Measurements from ENCODE around the gene SRGAP1. TPM values are rescaled to one million over a fixed set of nuclear protein-coding genes. Genes with fewer than 3 reads are reported as not detected.

SRGAP1 gene
- total and polyA plus RNA-seq, 8 donors: 0.70 to 37.9 (median 9.8) TPM

GRCh38 chr12:64090047-64090446 lies 245.5 kb downstream of the SRGAP1 start:
- no peak for TF ChIP-seq CTCF (IDR thresholded peaks at IDR 0.05)
- TF ChIP-seq EP300 (IDR thresholded peaks at IDR 0.05): no peak
- TF ChIP-seq POLR2AphosphoS5 (IDR thresholded peaks at IDR 0.05): no peak
- TF ChIP-seq POLR2A (IDR thresholded peaks at IDR 0.05): no peak
- H3K27ac ChIP-seq: peak overlapping the region in 2 of 5 donors; percentile 78 to 80
- H3K27me3 ChIP-seq: no peaks in the 10 kb centered on the region
- intact Hi-C loops (cut with DNase I; ENCODE audit: low total_unique reads): no loop called here
- H3K9me3 ChIP-seq: no peaks in the 10 kb centered on the region
- H3K4me3 ChIP-seq: no peak overlapping the region
- H3K4me1 ChIP-seq: peaks cover 18 to 45% (median 20%) of the 10 kb centered on the region in 4 donors
- 83 to 89% (median 86%) methylated on average over 1 of the region's 1 CpG for WGBS, 5 donors
- no peak for DNase-seq
- no peaks in the 10 kb centered on the region for H3K36me3 ChIP-seq

GRCh38 chr12:64091186-64091585 lies 246.7 kb downstream of the SRGAP1 start:
- Histone ChIP-seq H3K4me3 (no peak overlapping the region), H3K27ac (no peak overlapping the region), H3K9me3 (no peaks in the 10 kb centered on the region), H3K4me1 (peaks cover 16 to 40% (median 19%) of the 10 kb centered on the region in 4 donors), H3K27me3 (no peaks in the 10 kb centered on the region), H3K36me3 (no peaks in the 10 kb centered on the region)
- TF ChIP-seq POLR2A (IDR thresholded peaks at IDR 0.05): no peak
- TF ChIP-seq POLR2AphosphoS5 (IDR thresholded peaks at IDR 0.05): no peak
- no peak for TF ChIP-seq EP300 (IDR thresholded peaks at IDR 0.05)
- TF ChIP-seq CTCF (IDR thresholded peaks at IDR 0.05): no peak
- intact Hi-C loops (cut with DNase I; ENCODE audit: low total_unique reads): no loop called here
- DNase-seq: no peak
- WGBS, 5 donors: 66 to 77% (median 71%) methylated on average over 4 of the region's 4 CpGs

- no peak for DNase-seq
- Histone ChIP-seq H3K4me1 (peaks cover 15 to 40% (median 17%) of the 10 kb centered on the region in 4 donors), H3K9me3 (no peaks in the 10 kb centered on the region), H3K27ac (no peak overlapping the region), H3K36me3 (peaks cover 0 to under 1% (median 0%) of the 10 kb centered on the region in 4 donors), H3K4me3 (no peak overlapping the region), H3K27me3 (no peaks in the 10 kb centered on the region)
- 83 to 95% (median 90%) methylated on average over 4 of the region's 4 CpGs for WGBS, 5 donors
- intact Hi-C loops (cut with DNase I; ENCODE audit: low total_unique reads): no loop called here
- TF ChIP-seq CTCF (IDR thresholded peaks at IDR 0.05) (no peak), POLR2AphosphoS5 (IDR thresholded peaks at IDR 0.05) (no peak), EP300 (IDR thresholded peaks at IDR 0.05) (no peak), POLR2A (IDR thresholded peaks at IDR 0.05) (no peak)
These were observed 248.2 kb downstream of the SRGAP1 start for GRCh38 chr12:64092507-64093196.

GRCh38 chr12:64093689-64094088 lies 249.2 kb downstream of the SRGAP1 start:
- no peaks in the 10 kb centered on the region for H3K27me3 ChIP-seq
- no peak overlapping the region for H3K4me3 ChIP-seq
- H3K4me1 ChIP-seq: peaks cover 8 to 35% (median 12%) of the 10 kb centered on the region in 4 donors
- H3K36me3 ChIP-seq: peaks cover 0 to 6% (median 0%) of the 10 kb centered on the region in 4 donors
- no peak for DNase-seq
- 81 to 96% (median 92%) methylated on average over 3 of the region's 3 CpGs for WGBS, 5 donors
- H3K9me3 ChIP-seq: no peaks in the 10 kb centered on the region
- TF ChIP-seq EP300 (IDR thresholded peaks at IDR 0.05): no peak
- no peak for TF ChIP-seq POLR2A (IDR thresholded peaks at IDR 0.05)
- no peak for TF ChIP-seq POLR2AphosphoS5 (IDR thresholded peaks at IDR 0.05)
- TF ChIP-seq CTCF (IDR thresholded peaks at IDR 0.05): no peak
- intact Hi-C loops (cut with DNase I; ENCODE audit: low total_unique reads): no loop called here
- no peak overlapping the region for H3K27ac ChIP-seq

Measured in stomach (tissue), 9 donors.